ACC112 (cell line): ENCODE measurements around the gene TPGS2.
"Not testable (repeated sequence)": the region's sequence is repeated elsewhere in the genome, so short reads cannot be mapped to it uniquely, and the experiment has no call there.

Experiments
- H2AFZ ChIP-seq: fragments of 200-600 bp; sonication (generic); one replicate; pipeline ENCODE4 v1.6.0; 2017; ENCODE audit warnings: antibody characterized with exemption, low read length; ENCODE audit not compliant: unreplicated experiment
- H3K27ac ChIP-seq: fragments of 200-600 bp; sonication (generic); 2 replicates; pipeline ENCODE4 v1.5.1; 2014; ENCODE audit warnings: low read depth, mild to moderate bottlenecking, antibody characterized with exemption, low read length, moderate library complexity
- H3K27me3 ChIP-seq: fragments of 200-600 bp; sonication (generic); 2 replicates; pipeline ENCODE4 v1.6.1; 2014; ENCODE audit warnings: mild to moderate bottlenecking, antibody characterized with exemption, low read length, moderate library complexity, mixed read lengths; ENCODE audit not compliant: insufficient read depth
- H3K36me3 ChIP-seq: fragments of 200-600 bp; sonication (generic); 2 replicates; pipeline ENCODE4 v1.6.1; 2016; ENCODE audit warnings: mild to moderate bottlenecking, antibody characterized with exemption, low read length, moderate library complexity, mixed read lengths; ENCODE audit not compliant: insufficient read depth
- H3K4me1 ChIP-seq: fragments of 200-600 bp; sonication (generic); one replicate; pipeline ENCODE4 v1.6.1; 2016; ENCODE audit warnings: low read length, mixed read lengths; ENCODE audit not compliant: insufficient read depth, unreplicated experiment, control insufficient read depth
- H3K4me3 ChIP-seq: fragments of 200-600 bp; sonication (generic); 2 replicates; pipeline ENCODE4 v1.5.1; 2014; ENCODE audit warnings: mild to moderate bottlenecking, low read depth, low read length
- H3K79me2 ChIP-seq: fragments of 200-600 bp; sonication (generic); one replicate; pipeline ENCODE4 v1.6.0; 2016; ENCODE audit warnings: low read length; ENCODE audit not compliant: control insufficient read depth, unreplicated experiment, insufficient read depth

The TPGS2 gene

DNA sequence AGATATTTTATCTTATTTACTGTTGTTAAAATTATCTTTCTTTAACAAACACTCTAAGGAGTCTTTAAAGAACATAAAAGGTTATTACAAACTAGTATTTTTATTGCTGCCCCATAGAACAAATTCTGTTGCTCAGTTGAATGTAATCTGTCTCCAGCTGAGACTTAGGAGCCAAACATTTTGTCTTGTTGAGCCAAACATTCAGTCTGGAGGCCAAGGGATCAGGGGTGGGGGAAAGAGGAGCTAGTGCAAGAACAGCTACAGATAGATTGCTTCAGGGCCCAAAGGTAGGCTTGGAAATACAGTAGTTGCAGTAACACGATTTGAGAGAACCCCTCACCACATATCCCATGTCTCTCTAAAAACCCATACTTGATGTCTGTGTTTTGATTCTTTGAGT is 51.2 kb downstream of the TPGS2 start:
- Histone ChIP-seq H2AFZ (no peak overlapping the region), H3K27me3 (no peaks in the 10 kb centered on the region), H3K79me2 (no peaks in the 10 kb centered on the region), H3K4me3 (no peak overlapping the region), H3K27ac (no peak overlapping the region), H3K4me1 (no peaks in the 10 kb centered on the region), H3K36me3 (no peaks in the 10 kb centered on the region)

DNA sequence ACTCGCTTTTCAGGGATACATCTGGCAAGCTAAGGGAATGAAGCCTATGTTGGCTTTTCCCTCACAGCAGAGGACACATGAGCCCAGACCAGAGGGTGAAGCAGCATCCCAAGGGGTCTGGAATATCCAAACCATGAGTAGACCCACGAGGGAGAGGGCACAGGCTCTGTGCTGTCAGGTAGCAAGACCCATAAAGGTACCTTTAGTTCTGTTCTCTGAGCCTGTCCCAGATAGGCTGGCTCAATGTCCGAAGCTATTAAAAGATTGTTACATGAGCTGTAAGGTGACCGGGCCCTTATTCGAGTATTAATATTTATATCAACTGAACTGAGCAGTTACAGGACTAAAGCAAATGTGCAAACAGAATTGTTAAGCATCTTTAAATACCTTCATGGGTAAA is 52.2 kb downstream of the TPGS2 start:
- Histone ChIP-seq H3K4me3 (no peak overlapping the region), H3K4me1 (no peaks in the 10 kb centered on the region), H3K79me2 (no peaks in the 10 kb centered on the region), H2AFZ (no peak overlapping the region), H3K27ac (no peak overlapping the region), H3K27me3 (no peaks in the 10 kb centered on the region), H3K36me3 (no peaks in the 10 kb centered on the region)

DNA sequence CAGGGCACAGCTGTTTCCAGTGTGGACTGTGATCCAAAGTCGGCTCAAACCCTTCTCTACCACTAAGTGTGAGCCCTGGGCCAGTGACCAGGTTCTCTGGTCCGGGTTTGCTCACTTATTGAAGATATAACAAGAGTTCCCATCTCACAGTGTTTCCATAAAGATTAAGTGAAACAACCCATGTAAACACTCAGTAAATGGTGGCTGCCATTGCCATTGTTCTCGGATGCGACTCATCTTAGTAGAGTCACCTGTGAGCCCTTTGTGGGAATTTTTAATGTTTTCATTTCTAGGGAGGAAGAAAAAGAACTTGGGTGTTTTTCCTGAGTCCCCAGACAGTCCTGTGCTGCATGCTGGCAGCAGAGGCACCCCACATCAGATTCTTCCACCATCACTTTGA is 53.4 kb downstream of the TPGS2 start:
- H3K4me3 ChIP-seq, result no peak overlapping the region
- no peaks in the 10 kb centered on the region for H3K27me3 ChIP-seq
- H3K4me1 ChIP-seq, result no peaks in the 10 kb centered on the region
- H3K36me3 ChIP-seq, result no peaks in the 10 kb centered on the region
- H3K27ac ChIP-seq, result no peak overlapping the region
- no peak overlapping the region for H2AFZ ChIP-seq
- H3K79me2 ChIP-seq, result no peaks in the 10 kb centered on the region

DNA sequence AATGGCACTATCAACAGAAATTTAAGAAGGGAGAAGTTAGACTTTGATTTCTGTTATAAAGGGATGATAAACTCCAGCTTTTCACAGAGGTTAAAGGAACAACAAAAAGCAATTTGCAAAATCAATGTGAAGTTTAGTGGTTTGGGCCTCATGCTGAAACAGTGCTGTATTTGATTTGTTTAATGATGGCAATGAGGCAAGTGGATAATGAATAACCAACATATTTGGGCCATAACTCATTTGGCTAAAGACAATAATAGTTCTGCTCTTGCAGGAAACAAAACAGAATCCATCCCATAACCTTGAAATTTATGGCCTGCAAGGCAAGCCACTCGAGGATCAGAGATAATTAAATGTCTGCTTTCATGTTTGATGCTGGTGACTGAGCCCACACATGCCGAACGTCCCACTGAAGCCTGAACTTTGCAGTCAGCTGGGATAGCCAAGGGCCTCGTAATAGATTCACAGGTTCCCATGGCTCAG is 56.5 kb downstream of the TPGS2 start:
- no peaks in the 10 kb centered on the region for H3K36me3 ChIP-seq
- no peak overlapping the region for H3K27ac ChIP-seq
- no peak overlapping the region for H2AFZ ChIP-seq
- H3K4me1 ChIP-seq, result no peaks in the 10 kb centered on the region
- no peak overlapping the region for H3K4me3 ChIP-seq
- no peaks in the 10 kb centered on the region for H3K27me3 ChIP-seq
- no peaks in the 10 kb centered on the region for H3K79me2 ChIP-seq

DNA sequence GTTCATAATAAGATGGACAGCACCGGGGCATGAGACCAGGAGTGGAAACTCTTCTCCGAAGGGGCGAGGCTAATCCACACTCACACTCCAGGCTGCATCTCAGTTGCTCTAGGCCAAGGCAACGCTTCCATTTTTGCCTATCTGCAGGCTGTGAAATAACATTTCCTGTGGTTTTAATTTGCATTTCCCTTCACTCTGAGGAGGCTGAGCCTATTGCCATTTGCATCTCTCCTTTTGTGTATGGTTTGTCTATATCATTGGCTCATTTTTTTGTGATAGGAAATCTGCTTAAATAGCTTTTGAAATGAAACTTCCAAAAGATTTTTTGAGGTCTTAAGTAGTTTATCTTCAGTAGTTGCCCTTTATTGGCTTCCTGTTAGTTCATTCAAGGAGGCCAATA is 57.6 kb downstream of the TPGS2 start:
- no peak overlapping the region for H3K4me3 ChIP-seq
- H2AFZ ChIP-seq, result no peak overlapping the region
- no peak overlapping the region for H3K27ac ChIP-seq
- H3K36me3 ChIP-seq, result no peaks in the 10 kb centered on the region
- H3K79me2 ChIP-seq, result no peaks in the 10 kb centered on the region
- no peaks in the 10 kb centered on the region for H3K4me1 ChIP-seq
- H3K27me3 ChIP-seq, result no peaks in the 10 kb centered on the region

DNA sequence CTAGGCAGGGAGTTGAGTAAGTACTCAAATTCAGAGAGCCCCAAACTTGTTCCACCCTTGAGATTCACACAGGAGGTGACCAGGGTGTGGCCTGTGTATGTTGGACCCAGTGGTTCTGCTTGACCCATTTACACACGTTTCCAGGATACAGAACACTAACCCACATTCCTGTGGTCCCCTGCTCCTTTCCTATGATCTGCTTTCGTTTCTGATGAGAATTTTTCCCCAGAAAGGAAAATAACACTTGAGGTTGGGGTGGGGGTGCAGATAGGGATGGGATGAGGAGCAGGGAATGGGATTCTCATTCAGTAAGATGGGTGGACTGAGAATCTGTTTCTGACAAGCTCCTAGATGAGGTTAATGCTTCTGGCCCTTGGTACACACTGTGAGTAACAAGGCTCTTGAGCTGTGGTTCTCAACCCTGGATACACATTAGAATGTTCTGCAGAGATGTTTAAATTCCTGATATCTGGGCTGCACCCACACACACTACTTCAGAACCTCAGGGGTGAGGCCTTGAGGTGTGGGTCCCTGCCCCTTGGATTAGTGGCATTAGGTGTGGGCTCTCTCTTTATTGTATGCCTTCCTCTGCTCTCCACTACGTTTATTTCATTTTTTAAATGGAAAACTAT is 58.4 kb downstream of the TPGS2 start:
- Histone ChIP-seq H3K4me3 (no peak overlapping the region), H3K27me3 (no peaks in the 10 kb centered on the region), H3K36me3 (no peaks in the 10 kb centered on the region), H3K79me2 (no peaks in the 10 kb centered on the region), H3K4me1 (no peaks in the 10 kb centered on the region), H3K27ac (no peak overlapping the region), H2AFZ (no peak overlapping the region)

DNA sequence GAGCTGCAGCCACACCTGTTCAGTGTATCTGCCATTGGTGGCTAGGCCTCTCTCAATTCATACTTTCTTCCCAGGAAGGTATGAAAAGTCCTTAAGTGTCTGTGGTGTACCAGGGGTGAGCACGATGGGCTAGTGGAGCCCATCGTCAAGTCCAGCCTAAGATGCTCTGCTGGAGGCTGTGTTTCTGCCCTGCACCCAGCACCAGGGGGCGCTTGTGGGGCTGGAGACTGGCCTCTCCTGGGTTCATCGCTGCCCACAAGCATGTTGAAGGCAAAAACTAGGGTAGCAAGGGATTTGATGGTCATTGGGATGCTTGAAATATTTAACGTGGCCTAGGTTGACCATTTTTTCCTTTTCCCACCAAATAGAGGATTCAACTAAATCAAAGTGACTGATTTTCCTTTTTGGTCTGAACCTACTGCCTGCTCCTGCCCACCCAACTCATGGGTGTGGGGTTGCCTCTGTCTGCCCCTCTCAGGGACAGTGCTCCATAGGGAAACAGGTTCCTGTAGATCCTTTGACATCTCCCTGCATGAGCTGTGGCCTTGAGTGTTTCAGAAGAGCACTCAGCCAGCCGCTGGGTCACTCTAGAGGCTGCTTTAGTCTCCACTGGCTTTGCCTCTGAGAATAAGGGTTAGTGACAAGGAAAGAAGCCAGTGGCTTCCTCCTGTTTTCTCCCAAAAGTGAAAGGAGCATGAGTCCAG is 59.0 kb downstream of the TPGS2 start:
- no peaks in the 10 kb centered on the region for H3K36me3 ChIP-seq
- no peak overlapping the region for H3K27ac ChIP-seq
- H3K4me3 ChIP-seq, result no peak overlapping the region
- no peaks in the 10 kb centered on the region for H3K27me3 ChIP-seq
- no peak overlapping the region for H2AFZ ChIP-seq
- no peaks in the 10 kb centered on the region for H3K4me1 ChIP-seq
- no peaks in the 10 kb centered on the region for H3K79me2 ChIP-seq

DNA sequence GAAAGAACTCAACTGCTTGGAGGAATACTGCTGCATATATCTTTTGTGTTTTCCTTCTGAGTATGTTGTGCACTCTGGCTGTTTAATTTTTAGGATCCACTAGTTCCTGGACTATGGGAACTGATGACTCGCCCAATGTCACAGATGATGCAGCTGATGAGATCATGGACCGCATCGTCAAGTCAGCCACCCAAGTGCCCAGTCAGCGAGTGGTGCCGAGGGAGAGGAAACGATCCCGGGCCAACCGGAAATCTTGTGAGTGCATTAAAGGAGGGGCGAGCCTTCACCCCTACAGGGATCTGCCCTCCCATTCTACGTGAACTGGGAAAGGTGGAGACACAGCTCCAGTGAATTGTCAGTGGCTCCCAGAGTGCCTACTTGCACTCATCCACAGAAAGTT is 59.6 kb downstream of the TPGS2 start:
- no peaks in the 10 kb centered on the region for H3K4me1 ChIP-seq
- H3K4me3 ChIP-seq, result no peak overlapping the region
- no peaks in the 10 kb centered on the region for H3K27me3 ChIP-seq
- H2AFZ ChIP-seq, result no peak overlapping the region
- H3K79me2 ChIP-seq, result no peaks in the 10 kb centered on the region
- H3K27ac ChIP-seq, result no peak overlapping the region
- H3K36me3 ChIP-seq, result no peaks in the 10 kb centered on the region

DNA sequence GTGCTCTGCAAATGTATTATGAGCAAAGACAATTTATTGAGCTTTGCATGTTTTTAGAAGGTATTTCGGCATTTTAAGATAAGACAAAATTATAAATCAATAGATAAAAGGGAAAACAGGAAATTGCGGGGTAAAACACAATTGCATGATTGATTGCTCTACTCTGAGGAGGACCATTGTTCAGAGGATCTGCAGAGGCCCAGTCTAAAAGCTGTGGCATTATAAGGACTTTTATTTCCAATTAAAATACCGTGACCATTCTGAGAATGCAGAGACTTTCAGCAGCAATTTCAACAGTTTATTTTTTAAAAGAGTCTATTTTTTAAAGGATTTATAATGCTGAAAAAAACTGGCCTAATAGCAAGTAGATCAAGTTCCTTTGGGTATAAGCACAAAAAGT is 62.0 kb downstream of the TPGS2 start:
- no peaks in the 10 kb centered on the region for H3K27me3 ChIP-seq
- no peaks in the 10 kb centered on the region for H3K36me3 ChIP-seq
- H3K4me1 ChIP-seq, result no peaks in the 10 kb centered on the region
- no peak overlapping the region for H3K27ac ChIP-seq
- no peak overlapping the region for H2AFZ ChIP-seq
- H3K79me2 ChIP-seq, result no peaks in the 10 kb centered on the region
- H3K4me3 ChIP-seq, result no peak overlapping the region

DNA sequence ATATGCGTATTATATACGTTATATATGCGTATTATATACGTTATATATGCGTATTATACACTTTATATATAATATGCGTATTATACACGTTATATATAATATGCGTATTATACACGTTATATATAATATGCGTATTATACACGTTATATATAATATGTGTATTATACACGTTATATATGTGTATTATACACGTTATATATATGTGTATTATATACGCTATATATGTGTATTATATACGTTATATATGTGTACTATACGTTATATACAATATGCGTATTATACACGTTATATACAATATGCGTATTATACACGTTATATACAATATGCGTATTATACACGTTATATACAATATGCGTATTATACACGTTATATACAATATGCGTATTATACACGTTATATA is 65.8 kb downstream of the TPGS2 start:
- not testable (repeated sequence) for H3K79me2 ChIP-seq, H2AFZ ChIP-seq, H3K27me3 ChIP-seq, H3K4me1 ChIP-seq, H3K4me3 ChIP-seq, H3K36me3 ChIP-seq, H3K27ac ChIP-seq

DNA sequence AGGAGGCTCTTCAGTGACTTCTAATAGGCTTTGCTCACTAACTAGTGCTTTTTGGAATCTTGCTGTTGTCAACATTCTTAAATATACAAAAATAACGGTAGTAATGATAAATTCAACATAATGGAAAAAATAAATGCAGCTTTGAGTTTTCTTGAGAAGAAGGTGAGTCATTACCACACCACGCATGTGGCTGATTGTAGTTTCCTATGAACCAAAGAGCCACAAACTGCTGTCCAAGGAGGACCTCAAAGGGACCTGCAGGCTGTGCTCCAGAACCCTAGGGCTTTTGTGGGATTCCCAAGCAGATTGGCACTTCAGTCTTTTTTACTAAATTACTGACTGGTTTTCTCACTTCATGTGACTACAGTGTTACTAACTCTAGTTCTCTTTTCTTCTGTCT is 66.7 kb downstream of the TPGS2 start:
- H3K4me1 ChIP-seq, result no peaks in the 10 kb centered on the region
- no peak overlapping the region for H2AFZ ChIP-seq
- H3K27ac ChIP-seq, result no peak overlapping the region
- no peaks in the 10 kb centered on the region for H3K79me2 ChIP-seq
- H3K27me3 ChIP-seq, result no peaks in the 10 kb centered on the region
- H3K36me3 ChIP-seq, result no peaks in the 10 kb centered on the region
- H3K4me3 ChIP-seq, result no peak overlapping the region
